Suppressor macrophage treated with lipopolysaccharide for 4 hours (primary cell): ENCODE results near the gene CYB561.
A peak's percentile ranks its signal among the peaks of the same experiment; 100 is the strongest.

Source experiments
- DNase-seq: peaks from one replicate; pipeline ENCODE4 v3.0.0-alpha.2; 2020

Gene CYB561

DNA sequence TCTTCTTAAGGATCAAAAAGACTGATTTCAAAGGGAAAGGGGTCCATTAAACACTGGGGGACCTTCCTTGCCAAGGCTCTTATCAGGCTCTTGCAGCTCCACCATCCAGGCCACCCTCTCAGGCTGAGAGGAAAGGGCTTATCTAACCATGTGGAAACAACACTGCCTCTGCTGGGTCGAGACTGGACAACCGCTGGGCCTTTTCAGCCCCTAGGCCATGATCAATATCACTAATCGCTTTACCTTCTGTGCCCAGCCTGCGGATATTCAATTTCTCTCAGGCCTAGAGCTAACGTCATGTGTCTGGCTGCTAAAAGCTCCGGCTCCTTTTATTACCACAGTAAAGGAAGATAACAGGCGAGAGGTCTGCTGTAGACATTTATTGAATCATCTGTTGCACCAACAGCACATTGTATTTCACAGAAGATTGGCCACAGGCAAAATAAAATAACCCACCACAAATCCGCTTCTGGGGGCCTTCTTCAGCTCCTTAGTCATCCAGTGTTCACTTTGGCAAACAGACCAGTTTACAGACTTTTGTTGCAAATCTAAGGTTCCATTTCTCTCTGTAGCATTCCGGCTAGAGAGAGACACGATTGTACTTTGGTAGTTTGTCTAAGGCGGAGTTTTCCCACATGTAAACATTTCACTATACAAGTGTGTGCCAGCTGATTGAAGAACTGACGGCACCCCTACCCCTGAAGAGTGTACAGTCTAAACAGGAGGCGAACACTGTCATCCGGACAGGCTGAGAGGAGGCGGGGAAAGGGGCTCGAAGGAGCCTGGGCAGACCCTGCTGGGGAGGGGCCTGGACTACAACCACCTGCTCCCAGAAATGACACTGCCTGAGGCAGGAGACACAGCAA, 13.9 kb downstream of the CYB561 start:
- no peak for DNase-seq

- no peak for DNase-seq
Measured at GRCh38 chr17:63431618-63431938, 14.5 kb downstream of the CYB561 start.

DNA sequence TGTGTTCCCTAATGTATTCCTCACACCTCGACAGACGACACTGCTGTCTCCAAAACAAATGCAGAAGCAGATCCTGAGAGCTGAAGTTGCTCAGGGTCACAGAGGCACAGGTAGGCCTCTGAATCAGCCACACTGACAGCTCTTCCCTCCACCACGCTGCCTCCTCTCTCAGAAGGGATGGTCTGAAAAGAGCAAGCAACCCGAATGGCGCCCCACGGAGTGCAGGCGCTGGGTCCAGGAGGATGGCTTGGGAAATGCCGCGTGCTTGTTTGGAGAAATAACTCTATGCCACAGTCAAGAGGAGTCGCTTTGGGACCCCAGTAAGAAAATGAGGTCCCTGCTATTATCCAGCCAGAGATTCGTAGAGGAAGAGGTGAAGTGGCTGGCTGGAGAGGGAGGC, 15.9 kb downstream of the CYB561 start:
- DNase-seq = no peak

DNA sequence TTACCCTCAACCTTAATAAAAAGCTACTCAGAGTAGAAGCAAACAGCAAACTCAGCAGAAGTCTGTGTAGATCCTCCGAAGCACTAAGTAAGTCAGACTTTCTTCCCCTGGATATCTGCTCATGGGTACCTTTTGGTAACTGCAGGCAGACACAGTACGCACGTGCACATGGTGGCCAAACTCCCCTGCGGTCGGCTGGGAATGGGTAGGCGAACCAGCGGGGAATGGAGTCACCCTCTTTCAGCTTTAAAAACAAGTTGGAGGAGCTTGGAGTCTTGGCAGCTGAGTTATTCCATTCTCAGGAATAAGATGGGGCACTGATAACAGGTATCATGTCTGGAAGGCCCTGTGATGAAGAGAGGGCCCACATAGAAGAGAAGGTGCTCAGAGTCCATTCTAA, 16.3 kb downstream of the CYB561 start:
- no peak for DNase-seq

- no peak for DNase-seq
Measured at GRCh38 chr17:63426917-63427308, 19.2 kb downstream of the CYB561 start.

DNA sequence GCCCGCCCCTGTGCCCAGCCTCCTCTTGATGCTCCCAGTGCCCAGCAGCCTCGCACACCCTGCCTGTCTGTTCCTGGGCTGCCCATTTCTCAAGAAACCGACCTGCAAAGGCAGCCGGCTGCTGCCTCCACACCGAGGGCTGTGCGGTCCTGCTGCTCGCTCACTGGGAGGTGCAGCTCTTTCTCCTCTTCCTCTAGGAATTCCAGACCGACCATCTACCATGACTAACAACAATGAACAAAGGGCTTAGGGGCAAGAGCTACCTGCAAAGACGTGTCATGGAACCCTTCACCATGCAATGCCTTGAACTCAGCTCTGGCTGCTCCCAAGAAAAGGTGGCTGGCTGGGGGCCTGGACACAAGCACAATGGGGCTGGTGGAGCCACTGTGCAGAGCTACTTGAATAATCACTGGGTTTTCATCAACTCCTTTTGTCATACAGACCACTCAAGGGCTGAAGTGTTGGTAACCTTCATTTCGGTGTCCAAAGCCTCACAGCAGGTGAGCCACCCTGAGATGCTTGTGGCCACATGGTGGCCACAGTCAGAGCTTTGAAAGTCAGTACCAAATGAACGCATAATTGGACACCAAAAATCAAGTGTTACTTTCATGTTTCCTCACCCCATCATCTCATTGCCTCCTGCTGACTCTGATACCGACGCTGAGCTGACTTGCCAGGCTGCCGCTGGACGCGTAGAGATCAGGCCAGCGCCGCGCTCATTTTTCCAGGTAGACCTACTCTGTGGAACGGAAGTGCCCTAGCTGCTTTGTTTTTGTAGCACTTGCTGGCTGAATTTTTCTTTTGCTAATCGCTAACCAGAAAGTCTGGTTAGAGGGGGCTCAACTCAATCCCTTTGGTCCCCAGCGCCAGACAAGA, 19.8 kb downstream of the CYB561 start:
- DNase-seq = no peak

DNA sequence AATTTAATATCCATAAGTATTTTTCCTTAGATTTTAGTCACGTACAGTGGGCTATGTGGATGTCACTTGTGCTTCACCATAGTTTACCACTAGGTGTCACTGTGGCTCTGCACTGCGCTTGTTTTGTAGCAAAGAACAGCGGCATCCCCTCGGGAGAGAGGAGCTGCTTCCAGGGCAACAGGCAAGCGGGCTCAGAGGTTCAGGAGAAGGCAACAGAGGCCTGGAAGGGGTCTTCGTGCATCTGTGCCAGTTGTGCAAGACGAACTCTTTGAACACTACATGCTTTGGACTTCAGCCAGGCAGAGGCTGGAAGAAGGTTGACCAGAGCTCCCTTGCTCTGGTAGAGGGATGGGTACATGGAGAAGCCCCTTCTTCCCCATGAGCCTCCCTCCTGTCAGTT, 20.6 kb downstream of the CYB561 start:
- peak; percentile 88 for DNase-seq

DNA sequence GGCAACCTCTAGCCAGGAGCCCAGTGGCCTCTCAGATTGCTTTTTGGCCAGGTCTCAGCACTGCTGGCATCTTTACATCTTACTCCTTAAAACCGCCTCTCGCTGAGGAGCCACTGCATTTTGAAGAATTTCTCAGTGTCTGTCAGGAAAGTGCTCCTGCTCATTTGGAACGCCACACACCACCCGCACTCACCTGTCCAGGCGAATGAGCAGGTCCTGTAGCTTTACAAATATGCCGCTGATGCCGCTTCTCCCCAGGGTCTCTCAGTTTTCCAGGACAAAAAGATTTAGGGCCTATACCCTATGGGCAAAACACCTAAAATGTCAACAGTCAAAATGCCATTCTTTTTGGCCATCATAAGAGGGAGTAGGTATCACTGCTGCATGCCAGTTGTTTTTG, 22.1 kb downstream of the CYB561 start:
- DNase-seq = no peak

DNA sequence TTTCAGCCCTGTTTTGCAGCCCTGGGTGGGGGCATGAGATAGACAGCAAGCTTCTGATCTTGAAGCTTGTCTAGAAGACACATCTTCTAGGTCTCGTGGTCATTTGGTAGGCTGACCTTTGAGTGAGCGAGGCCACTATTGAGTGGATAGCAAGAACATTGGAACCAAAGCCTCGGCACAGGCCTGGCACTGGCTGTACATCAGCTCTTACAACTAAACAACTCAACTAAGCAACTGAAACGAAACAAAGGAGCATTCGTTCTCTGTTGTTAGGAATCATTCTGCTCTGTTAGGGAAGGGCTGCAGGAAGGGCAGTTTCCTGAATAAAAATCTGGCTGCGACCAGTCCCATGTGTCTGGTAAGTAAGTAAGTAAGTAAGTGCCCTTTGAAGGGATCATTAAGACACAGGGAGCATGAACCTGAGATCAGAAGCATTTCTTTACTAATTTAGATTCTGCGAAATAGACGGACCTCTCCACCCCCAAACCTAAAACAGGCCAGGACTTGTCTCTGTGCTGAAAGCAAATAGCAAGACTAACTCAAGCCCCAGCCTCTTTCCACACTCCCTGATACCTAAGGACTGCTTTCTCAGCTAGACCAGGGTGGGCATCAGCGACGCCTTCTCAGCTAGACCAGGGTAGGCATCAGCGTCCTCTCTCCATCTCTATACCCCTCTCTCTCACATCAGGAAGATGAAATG, 22.7 kb downstream of the CYB561 start:
- no peak for DNase-seq

DNA sequence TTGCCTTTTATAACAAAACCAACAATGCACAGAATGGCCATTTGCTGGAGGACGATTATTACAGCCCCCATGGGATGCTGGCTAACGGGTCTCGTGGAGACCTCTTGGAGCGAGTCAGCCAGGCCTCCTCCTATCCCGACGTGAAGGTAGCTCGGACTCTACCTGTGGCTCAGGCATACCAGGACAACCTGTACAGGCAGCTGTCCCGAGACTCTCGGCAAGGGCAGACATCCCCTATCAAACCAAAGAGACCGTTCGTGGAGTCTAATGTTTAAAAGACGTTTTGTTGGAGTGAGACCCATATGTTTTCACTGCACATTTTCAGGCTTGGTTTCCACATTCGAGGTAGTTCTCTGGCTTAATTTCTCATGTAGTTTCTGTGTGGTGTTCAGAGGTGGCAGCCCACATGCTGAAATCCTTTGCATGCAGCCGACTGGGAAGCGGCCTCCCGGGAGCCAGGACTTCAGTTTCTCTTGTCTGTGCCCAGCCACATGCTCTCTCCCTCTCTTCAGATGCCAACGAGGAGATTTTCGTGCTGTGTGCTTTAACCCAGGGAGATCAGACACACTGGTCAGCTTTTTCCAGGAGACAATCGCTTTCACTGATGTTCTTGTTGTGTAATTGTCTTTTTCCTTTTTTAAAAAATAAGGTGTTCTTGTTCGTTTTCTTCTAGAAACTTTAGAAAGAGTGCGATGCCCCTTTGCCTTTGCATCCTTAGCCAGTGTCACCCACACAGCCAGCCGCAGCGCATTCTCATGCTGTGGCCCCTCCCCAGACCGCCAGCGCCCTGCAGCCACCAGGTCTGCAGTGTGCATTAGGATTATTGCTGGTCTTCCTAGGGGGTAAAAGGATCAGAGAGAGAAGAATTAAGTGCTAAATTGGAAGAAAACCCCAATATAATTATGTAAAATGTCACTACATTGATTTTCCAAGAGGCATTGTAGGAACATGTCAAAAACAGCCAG, 24.1 kb downstream of the CYB561 start:
- DNase-seq = no peak

GRCh38 chr17:63420868-63421680, 25.0 kb downstream of the CYB561 start:
- no peak for DNase-seq

DNA sequence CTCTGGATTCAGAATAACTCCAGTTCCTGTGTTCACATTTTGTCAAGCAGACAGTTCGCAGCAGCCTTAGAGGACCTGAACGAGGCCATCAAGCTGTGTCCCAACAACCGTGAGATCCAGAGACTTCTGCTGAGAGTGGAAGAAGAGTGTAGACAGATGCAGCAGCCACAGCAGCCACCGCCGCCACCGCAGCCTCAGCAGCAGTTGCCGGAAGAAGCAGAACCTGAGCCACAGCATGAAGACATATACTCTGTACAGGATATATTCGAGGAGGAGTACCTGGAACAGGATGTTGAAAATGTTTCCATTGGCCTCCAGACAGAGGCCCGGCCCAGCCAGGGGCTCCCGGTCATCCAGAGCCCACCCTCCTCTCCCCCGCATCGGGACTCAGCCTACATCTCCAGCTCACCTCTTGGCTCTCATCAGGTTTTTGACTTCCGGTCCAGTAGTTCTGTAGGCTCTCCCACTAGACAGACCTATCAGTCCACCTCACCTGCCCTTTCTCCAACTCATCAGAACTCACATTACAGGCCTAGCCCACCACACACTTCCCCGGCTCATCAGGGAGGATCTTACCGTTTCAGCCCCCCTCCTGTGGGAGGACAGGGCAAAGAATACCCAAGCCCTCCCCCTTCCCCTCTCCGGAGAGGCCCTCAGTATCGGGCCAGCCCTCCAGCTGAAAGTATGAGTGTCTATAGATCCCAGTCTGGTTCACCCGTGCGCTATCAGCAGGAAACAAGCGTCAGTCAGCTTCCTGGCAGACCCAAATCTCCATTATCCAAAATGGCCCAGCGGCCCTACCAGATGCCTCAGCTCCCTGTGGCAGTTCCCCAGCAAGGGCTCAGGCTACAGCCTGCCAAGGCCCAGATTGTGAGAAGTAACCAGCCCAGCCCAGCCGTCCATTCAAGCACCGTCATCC, 25.9 kb downstream of the CYB561 start:
- DNase-seq = no peak

GRCh38 chr17:63419398-63419797, 26.7 kb downstream of the CYB561 start:
- no peak for DNase-seq

GRCh38 chr17:63418540-63418939, 27.6 kb downstream of the CYB561 start:
- DNase-seq = no peak

DNA sequence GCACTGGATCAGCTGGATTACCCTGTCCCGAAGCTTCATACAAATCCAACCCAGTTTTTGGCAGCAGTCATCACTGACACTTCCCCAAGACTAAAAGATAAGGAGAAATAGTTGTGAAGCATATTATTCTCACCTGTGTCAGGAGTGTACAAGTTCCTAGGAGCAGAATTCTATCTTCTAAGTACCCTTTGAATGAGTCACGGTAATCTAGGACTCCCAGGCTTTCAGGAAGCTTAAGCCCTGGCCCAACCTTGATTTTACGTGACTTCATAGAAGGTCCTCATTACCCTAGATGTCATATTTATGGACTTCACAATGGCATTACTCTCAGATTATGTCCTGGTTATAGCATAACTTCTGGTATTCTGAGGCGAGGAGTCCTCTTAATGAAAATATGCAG, 31.9 kb downstream of the CYB561 start:
- no peak for DNase-seq

DNA sequence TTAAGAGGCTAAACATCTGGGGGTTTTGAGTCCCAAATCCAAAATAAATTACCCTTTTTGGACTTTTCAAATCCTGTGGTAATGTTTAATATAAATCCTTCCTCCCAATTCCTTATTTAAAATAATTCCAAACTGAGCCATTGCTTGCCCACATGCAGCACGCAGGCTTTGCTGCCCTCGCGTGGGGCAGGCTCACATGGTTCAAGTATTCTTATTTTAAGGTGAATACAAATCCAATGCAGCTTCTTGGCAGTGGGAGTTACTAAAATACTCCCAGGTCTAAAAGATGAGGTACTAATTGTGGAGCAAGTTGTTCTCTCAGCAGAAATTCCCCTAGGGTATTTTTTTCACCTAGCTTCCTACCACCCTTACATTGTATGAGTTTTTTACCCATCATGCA, 33.0 kb downstream of the CYB561 start:
- DNase-seq = no peak

- no peak for DNase-seq
Measured at GRCh38 chr17:63412234-63412633, 33.9 kb downstream of the CYB561 start.

DNA sequence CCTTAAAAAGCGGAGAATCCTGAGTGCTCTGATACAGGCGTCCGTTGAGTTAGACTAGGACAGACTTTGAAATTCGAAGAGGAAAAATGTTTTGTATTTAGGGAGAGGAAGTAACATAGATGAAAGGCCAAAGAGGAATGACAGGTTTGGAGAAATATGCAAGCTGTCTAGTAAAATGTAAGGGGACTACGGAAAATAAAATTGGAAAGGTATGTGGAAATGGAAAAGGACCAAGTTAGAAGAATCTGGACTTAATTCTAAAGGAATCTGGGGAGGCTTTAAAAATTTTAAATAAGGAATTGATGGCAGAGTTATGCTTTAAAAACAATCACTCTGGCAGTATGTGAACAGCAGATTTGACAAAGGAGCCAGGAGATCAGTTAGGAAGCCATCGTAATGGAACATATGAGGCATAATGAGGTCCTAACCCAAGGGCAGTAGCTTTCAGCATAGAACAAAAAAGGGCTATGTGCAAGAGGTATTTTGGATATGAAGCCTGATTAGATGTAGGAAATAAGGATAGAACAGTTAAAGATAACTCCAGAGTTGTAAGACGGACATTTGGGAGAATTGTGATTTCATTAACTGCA, 38.3 kb downstream of the CYB561 start:
- no peak for DNase-seq

- peak; percentile 92 for DNase-seq
Measured at GRCh38 chr17:63406689-63407330, 39.3 kb downstream of the CYB561 start.
